H9 (cell line): Measurements from ENCODE around the gene DAPK1. TPM values are rescaled to one million over a fixed set of nuclear protein-coding genes. Genes with fewer than 3 reads are reported as not detected.

Experiments
- DNase-seq: peaks from one replicate; pipeline ENCODE4 v3.0.0-alpha.2; 2017
- H2AFZ ChIP-seq: one replicate; pipeline ENCODE4 v1.6.1; 2013; ENCODE audit warnings: mild to moderate bottlenecking, low read length, control low read depth, moderate library complexity
- H2AK5ac ChIP-seq: 2 replicates; pipeline ENCODE4 v1.6.1; 2013; ENCODE audit warnings: low read length, control low read depth, mixed read lengths; ENCODE audit not compliant: insufficient read length
- H2BK120ac ChIP-seq: one replicate; pipeline ENCODE4 v1.6.1; 2013; ENCODE audit warnings: low read depth, mild to moderate bottlenecking, low read length, control low read depth, inconsistent platforms; ENCODE audit not compliant: poor library complexity, severe bottlenecking
- H2BK12ac ChIP-seq: 2 replicates; pipeline ENCODE4 v1.6.1; 2013; ENCODE audit warnings: low read length, control low read depth, mixed read lengths, low read depth; ENCODE audit not compliant: insufficient read length
- H2BK15ac ChIP-seq: 2 replicates; pipeline ENCODE4 v1.6.1; 2013; ENCODE audit warnings: low read depth, low read length, control low read depth
- H2BK20ac ChIP-seq: one replicate; pipeline ENCODE4 v1.6.1; 2013; ENCODE audit warnings: low read depth, mild to moderate bottlenecking, low read length, control low read depth, inconsistent platforms; ENCODE audit not compliant: poor library complexity, severe bottlenecking
- H2BK5ac ChIP-seq: 2 replicates; pipeline ENCODE4 v1.6.1; 2013; ENCODE audit warnings: low read length, control low read depth, mixed read lengths; ENCODE audit not compliant: insufficient read length
- H3K14ac ChIP-seq: 2 replicates; pipeline ENCODE4 v1.6.1; 2013; ENCODE audit warnings: low read length, control low read depth; ENCODE audit not compliant: insufficient read depth
- H3K18ac ChIP-seq: 2 replicates; pipeline ENCODE4 v1.6.1; 2013; ENCODE audit warnings: low read depth, mild to moderate bottlenecking, mixed read lengths, low read length, control low read depth; ENCODE audit not compliant: insufficient read length
- H3K23ac ChIP-seq: 2 replicates; pipeline ENCODE4 v1.6.1; 2013; ENCODE audit warnings: low read length, control low read depth, mixed read lengths, low read depth; ENCODE audit not compliant: insufficient read length
- H3K23me2 ChIP-seq: 2 replicates; pipeline ENCODE4 v1.6.1; 2013; ENCODE audit warnings: low read depth, mild to moderate bottlenecking, mixed read lengths, low read length, control low read depth; ENCODE audit not compliant: insufficient read length, poor library complexity, severe bottlenecking
- H3K27ac ChIP-seq: 2 replicates; pipeline ENCODE4 v1.5.1; 2013; ENCODE audit warnings: low read length, control low read depth, mixed read lengths, low read depth; ENCODE audit not compliant: insufficient read length
- H3K27me3 ChIP-seq: 2 replicates; pipeline ENCODE4 v1.6.1; 2013; ENCODE audit warnings: low read length, control low read depth, inconsistent platforms; ENCODE audit not compliant: insufficient read depth
- H3K4ac ChIP-seq: 2 replicates; pipeline ENCODE4 v1.6.1; 2013; ENCODE audit warnings: low read depth, mild to moderate bottlenecking, control low read depth, inconsistent platforms, low read length, moderate library complexity
- H3K4me1 ChIP-seq: 2 replicates; pipeline ENCODE4 v1.6.1; 2013; ENCODE audit warnings: low read length, control low read depth, inconsistent platforms; ENCODE audit not compliant: insufficient read depth
- H3K4me2 ChIP-seq: 2 replicates; pipeline ENCODE4 v1.6.1; 2013; ENCODE audit warnings: low read length, control low read depth, mixed read lengths; ENCODE audit not compliant: insufficient read length, insufficient read depth
- H3K56ac ChIP-seq: 2 replicates; pipeline ENCODE4 v1.6.1; 2013; ENCODE audit warnings: low read depth, mild to moderate bottlenecking, mixed read lengths, low read length, control low read depth; ENCODE audit not compliant: insufficient read length
- H3K79me1 ChIP-seq: 2 replicates; pipeline ENCODE4 v1.6.1; 2013; ENCODE audit warnings: low read depth, mild to moderate bottlenecking, moderate library complexity, low read length, control low read depth, inconsistent platforms; ENCODE audit not compliant: insufficient read depth, poor library complexity, severe bottlenecking
- H3K79me2 ChIP-seq: 2 replicates; pipeline ENCODE4 v1.6.1; 2013; ENCODE audit warnings: low read length, control low read depth, inconsistent platforms; ENCODE audit not compliant: insufficient read depth
- H3K9ac ChIP-seq: 2 replicates; pipeline ENCODE4 v1.6.1; 2013; ENCODE audit warnings: low read length, control low read depth, mixed read lengths; ENCODE audit not compliant: insufficient read length; ENCODE audit errors: extremely low read depth
- H3K9me3 ChIP-seq: one replicate; pipeline ENCODE4 v1.6.1; 2013; ENCODE audit warnings: low read depth, low read length, inconsistent platforms; ENCODE audit not compliant: control insufficient read depth
- H3T11ph ChIP-seq: one replicate; pipeline ENCODE4 v1.6.1; 2013; ENCODE audit warnings: mild to moderate bottlenecking, low read length, control low read depth, inconsistent platforms
- H4K20me1 ChIP-seq: one replicate; pipeline ENCODE4 v1.6.1; 2013; ENCODE audit not compliant: control insufficient read depth, insufficient read length, insufficient read depth
- H4K5ac ChIP-seq: 2 replicates; pipeline ENCODE4 v1.6.1; 2013; ENCODE audit warnings: low read depth, mild to moderate bottlenecking, mixed read lengths, low read length, control low read depth; ENCODE audit not compliant: insufficient read length
- H4K8ac ChIP-seq: replicated peaks from 2 replicates; pipeline ENCODE4 v1.6.1; 2013; ENCODE audit warnings: low read length, control low read depth, mixed read lengths, low read depth; ENCODE audit not compliant: insufficient read length
- H4K91ac ChIP-seq: 2 replicates; pipeline ENCODE4 v1.6.1; 2013; ENCODE audit warnings: low read depth, mild to moderate bottlenecking, moderate library complexity, mixed read lengths, low read length, control low read depth; ENCODE audit not compliant: insufficient read length
- H3K27ac Mint-ChIP-seq, 3 experiments: 2 replicates in 2 of 3; 3 replicates in 1 of 3; pipeline ENCODE4 v1.8.0; 2020 to 2021; ENCODE audit warnings: mixed read lengths in 3 of 3, mild to moderate bottlenecking in 1 of 3, moderate library complexity in 1 of 3
- H3K27me3 Mint-ChIP-seq: 2 replicates; pipeline ENCODE4 v1.8.0; 2021; ENCODE audit warnings: low read depth, mild to moderate bottlenecking, moderate library complexity, mixed read lengths
- H3K36me3 Mint-ChIP-seq, 3 experiments: 2 replicates in 2 of 3; 3 replicates in 1 of 3; pipeline ENCODE4 v1.8.0; 2020 to 2021; ENCODE audit warnings: low read depth in 3 of 3, mixed read lengths in 3 of 3; ENCODE audit not compliant: insufficient read depth in 1 of 3
- H3K4me1 Mint-ChIP-seq, 2 experiments: 2 replicates each; pipeline ENCODE4 v1.8.0; 2020; ENCODE audit warnings: mixed read lengths in 2 of 2
- H3K4me3 Mint-ChIP-seq, 2 experiments: 2 replicates in 1 of 2; 3 replicates in 1 of 2; pipeline ENCODE4 v1.8.0; 2020 to 2021; ENCODE audit warnings: mild to moderate bottlenecking in 2 of 2, mixed read lengths in 2 of 2, moderate library complexity in 1 of 2
- H3K9me3 Mint-ChIP-seq, 2 experiments: 2 replicates in 1 of 2; 3 replicates in 1 of 2; pipeline ENCODE4 v1.8.0; 2020; ENCODE audit warnings: mild to moderate bottlenecking in 2 of 2, mixed read lengths in 2 of 2, moderate library complexity in 1 of 2
- total RNA-seq: library from RNA; stranded (reverse); gene quantifications from 2 replicates; pipeline ENCODE4 v1.2.1, GENCODE V29; 2021
- TF ChIP-seq, protein P1 (sequence below): fragments of 200-600 bp; sonication (generic); conservative IDR thresholded peaks from 3 replicates; pipeline ENCODE4 v1.8.0; 2021; ENCODE audit warnings: antibody characterized with exemption, mild to moderate bottlenecking

The DAPK1 gene
- total RNA-seq, 1 experiment from 2014 or later, result 79.4 TPM

DNA sequence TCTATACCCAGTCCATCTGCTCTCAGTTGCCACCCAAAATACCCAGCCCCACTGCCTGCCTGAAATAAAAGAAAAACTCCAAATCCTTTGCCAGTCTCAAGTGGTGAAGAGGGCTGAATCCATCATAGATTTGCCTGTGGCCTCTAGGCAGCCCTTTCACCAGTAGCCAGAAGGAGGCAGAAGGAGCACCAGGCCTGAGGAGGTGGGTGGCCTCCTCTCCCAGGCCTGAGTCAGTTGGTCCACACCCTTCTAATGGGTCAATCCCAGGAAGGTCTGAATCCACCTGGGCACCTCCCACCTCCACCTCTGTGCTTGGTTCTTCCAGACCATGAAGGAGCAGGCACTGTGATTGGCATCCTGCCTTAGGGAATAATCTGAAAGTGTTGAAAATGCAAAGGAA, 97.0 kb downstream of the DAPK1 start:
- H2BK12ac ChIP-seq, result no peak overlapping the region
- Mint-ChIP-seq H3K9me3 (no peaks in the 10 kb centered on the region), H3K4me1 (peaks cover 30 to 46% of the 10 kb centered on the region in 2 experiments), H3K36me3 (no peaks in the 10 kb centered on the region), H3K4me3 (no peak overlapping the region), H3K27me3 (no peaks in the 10 kb centered on the region), H3K27ac (peak overlapping the region in 2 of 3 experiments; percentile 48 to 84; a peak in 4 of 7 replicates)
- H3K27ac ChIP-seq, result no peak overlapping the region
- H3K4me2 ChIP-seq, result no peak overlapping the region
- H3K56ac ChIP-seq, result no peak overlapping the region
- no peak overlapping the region for H2BK5ac ChIP-seq
- TF ChIP-seq, protein P1, sequence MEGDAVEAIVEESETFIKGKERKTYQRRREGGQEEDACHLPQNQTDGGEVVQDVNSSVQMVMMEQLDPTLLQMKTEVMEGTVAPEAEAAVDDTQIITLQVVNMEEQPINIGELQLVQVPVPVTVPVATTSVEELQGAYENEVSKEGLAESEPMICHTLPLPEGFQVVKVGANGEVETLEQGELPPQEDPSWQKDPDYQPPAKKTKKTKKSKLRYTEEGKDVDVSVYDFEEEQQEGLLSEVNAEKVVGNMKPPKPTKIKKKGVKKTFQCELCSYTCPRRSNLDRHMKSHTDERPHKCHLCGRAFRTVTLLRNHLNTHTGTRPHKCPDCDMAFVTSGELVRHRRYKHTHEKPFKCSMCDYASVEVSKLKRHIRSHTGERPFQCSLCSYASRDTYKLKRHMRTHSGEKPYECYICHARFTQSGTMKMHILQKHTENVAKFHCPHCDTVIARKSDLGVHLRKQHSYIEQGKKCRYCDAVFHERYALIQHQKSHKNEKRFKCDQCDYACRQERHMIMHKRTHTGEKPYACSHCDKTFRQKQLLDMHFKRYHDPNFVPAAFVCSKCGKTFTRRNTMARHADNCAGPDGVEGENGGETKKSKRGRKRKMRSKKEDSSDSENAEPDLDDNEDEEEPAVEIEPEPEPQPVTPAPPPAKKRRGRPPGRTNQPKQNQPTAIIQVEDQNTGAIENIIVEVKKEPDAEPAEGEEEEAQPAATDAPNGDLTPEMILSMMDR, result peak; percentile 32; the same call in 1 of the 3 replicates
- no peak for DNase-seq
- no peak overlapping the region for H4K5ac ChIP-seq
- H3K4me1 ChIP-seq, result peaks cover 9% of the 10 kb centered on the region; the same call in 1 of the 2 replicates
- H3K4ac ChIP-seq, result no peak overlapping the region
- H3K9ac ChIP-seq, result no peak overlapping the region
- H3K79me2 ChIP-seq, result peaks cover 2% of the 10 kb centered on the region; the same call in 1 of the 2 replicates
- no peak overlapping the region for H2BK120ac ChIP-seq
- no peaks in the 10 kb centered on the region for H3K9me3 ChIP-seq
- no peak overlapping the region for H4K91ac ChIP-seq
- no peak overlapping the region for H2BK15ac ChIP-seq
- no peaks in the 10 kb centered on the region for H4K20me1 ChIP-seq
- H3K18ac ChIP-seq, result no peak overlapping the region
- H3T11ph ChIP-seq, result no peak overlapping the region
- no peak overlapping the region for H3K14ac ChIP-seq
- H2AK5ac ChIP-seq, result no peak overlapping the region
- H3K23ac ChIP-seq, result no peak overlapping the region
- H4K8ac ChIP-seq, result no peak overlapping the region
- H2BK20ac ChIP-seq, result no peak overlapping the region
- H3K79me1 ChIP-seq, result no peaks in the 10 kb centered on the region
- no peak overlapping the region for H2AFZ ChIP-seq
- no peaks in the 10 kb centered on the region for H3K27me3 ChIP-seq
- no peaks in the 10 kb centered on the region for H3K23me2 ChIP-seq
